Astrocyte (in vitro differentiated cells and primary cell): ENCODE data around the gene INPP5E. TPM values are rescaled to one million over a fixed set of nuclear protein-coding genes. Genes with fewer than 3 reads are reported as not detected.

Source experiments
- DNase-seq: peaks from one replicate; pipeline ENCODE4 v3.0.0-alpha.2; 2010; ENCODE audit warnings: low read depth
- FAIRE-seq: peaks from 2 replicates; lab custom pipeline; 2011; peaks lifted over from hg19 to GRCh38; lab: Jason Lieb, UNC
- H2AFZ ChIP-seq: 2 replicates; pipeline ENCODE4 v1.6.0; 2012; ENCODE audit warnings: low read depth, low read length, inconsistent platforms
- H3K27ac ChIP-seq: 2 replicates; pipeline ENCODE4 v1.5.1; 2011; ENCODE audit warnings: low read depth, low read length, inconsistent platforms
- H3K27me3 ChIP-seq: 2 replicates; pipeline ENCODE4 v1.6.0; 2011; ENCODE audit warnings: low read length, inconsistent platforms; ENCODE audit not compliant: insufficient read depth
- H3K36me3 ChIP-seq: 2 replicates; pipeline ENCODE4 v1.5.1; 2011; ENCODE audit warnings: low read length, inconsistent platforms; ENCODE audit not compliant: insufficient read depth
- H3K4me1 ChIP-seq: 2 replicates; pipeline ENCODE4 v1.5.1; 2011; ENCODE audit warnings: low read length, inconsistent platforms; ENCODE audit not compliant: insufficient read depth
- H3K4me2 ChIP-seq: 2 replicates; pipeline ENCODE4 v1.6.0; 2012; ENCODE audit warnings: low read length, inconsistent platforms
- H3K4me3 ChIP-seq: 2 replicates; pipeline ENCODE4 v1.5.1; 2011; ENCODE audit warnings: low read depth, mild to moderate bottlenecking, low read length, inconsistent platforms; ENCODE audit not compliant: insufficient read depth
- H3K79me2 ChIP-seq: 2 replicates; pipeline ENCODE4 v1.6.0; 2012; ENCODE audit warnings: mild to moderate bottlenecking, low read length, inconsistent platforms; ENCODE audit not compliant: insufficient read depth
- H3K9ac ChIP-seq: 2 replicates; pipeline ENCODE4 v1.6.0; 2012; ENCODE audit warnings: mild to moderate bottlenecking, low read length, inconsistent platforms
- H3K9me3 ChIP-seq: 2 replicates; pipeline ENCODE4 v1.5.1; 2012; ENCODE audit warnings: low read depth, mild to moderate bottlenecking, low read length, inconsistent platforms; ENCODE audit not compliant: insufficient read depth
- H4K20me1 ChIP-seq: 2 replicates; pipeline ENCODE4 v1.6.0; 2012; ENCODE audit warnings: low read length, inconsistent platforms; ENCODE audit not compliant: insufficient read depth
- H3K27ac Mint-ChIP-seq: one replicate; pipeline ENCODE4 v1.8.0; 2021; ENCODE audit warnings: mild to moderate bottlenecking, mixed read lengths; ENCODE audit not compliant: unreplicated experiment
- H3K27me3 Mint-ChIP-seq: one replicate; pipeline ENCODE4 v1.8.0; 2021; ENCODE audit warnings: low read depth, mixed read lengths; ENCODE audit not compliant: unreplicated experiment
- H3K36me3 Mint-ChIP-seq: one replicate; pipeline ENCODE4 v1.8.0; 2021; ENCODE audit warnings: low read depth, mixed read lengths; ENCODE audit not compliant: unreplicated experiment
- H3K4me1 Mint-ChIP-seq: one replicate; pipeline ENCODE4 v1.8.0; 2021; ENCODE audit warnings: low read depth, mixed read lengths; ENCODE audit not compliant: unreplicated experiment
- H3K4me3 Mint-ChIP-seq: one replicate; pipeline ENCODE4 v1.8.0; 2021; ENCODE audit warnings: mild to moderate bottlenecking, moderate library complexity, mixed read lengths; ENCODE audit not compliant: unreplicated experiment
- H3K9me3 Mint-ChIP-seq: one replicate; pipeline ENCODE4 v1.8.0; 2021; ENCODE audit warnings: mild to moderate bottlenecking, mixed read lengths; ENCODE audit not compliant: unreplicated experiment
- CTCF ChIP-seq: IDR thresholded peaks from 2 replicates; pipeline ENCODE4 v1.5.1; 2011; ENCODE audit warnings: low read depth, mild to moderate bottlenecking, inconsistent platforms, low read length, moderate library complexity; ENCODE audit not compliant: insufficient read depth
- EZH2 ChIP-seq: IDR thresholded peaks from 2 replicates; pipeline ENCODE4 v1.6.1; 2012; ENCODE audit warnings: mild to moderate bottlenecking, low read length, inconsistent platforms; ENCODE audit not compliant: insufficient read depth
- total RNA-seq: library from RNA; stranded (reverse); gene quantifications from 2 replicates; pipeline ENCODE4 v1.2.1, GENCODE V29; 2021

INPP5E gene
- total RNA-seq, 1 donor from 2014 or later = 13.2 TPM

GRCh38 chr9:136470356-136470755 lies 30.7 kb upstream of the INPP5E start:
- DNase-seq (no peak), FAIRE-seq (no peak)
- H3K9ac ChIP-seq = no peak overlapping the region
- peaks cover 88% of the 10 kb centered on the region for H3K79me2 ChIP-seq
- H3K27me3 Mint-ChIP-seq = no peaks in the 10 kb centered on the region
- H3K27ac ChIP-seq = no peak overlapping the region
- TF ChIP-seq CTCF = no peak
- no peak for TF ChIP-seq EZH2
- no peak overlapping the region for H3K4me3 Mint-ChIP-seq
- H4K20me1 ChIP-seq = peaks cover 89% of the 10 kb centered on the region
- H3K36me3 Mint-ChIP-seq = peaks cover 14% of the 10 kb centered on the region
- no peaks in the 10 kb centered on the region for H3K9me3 Mint-ChIP-seq
- H2AFZ ChIP-seq = no peak overlapping the region
- no peaks in the 10 kb centered on the region for H3K4me1 ChIP-seq
- no peaks in the 10 kb centered on the region for H3K4me1 Mint-ChIP-seq
- no peak overlapping the region for H3K4me3 ChIP-seq
- peaks cover 54% of the 10 kb centered on the region for H3K36me3 ChIP-seq
- H3K4me2 ChIP-seq = no peak overlapping the region
- no peaks in the 10 kb centered on the region for H3K27me3 ChIP-seq
- H3K9me3 ChIP-seq = no peaks in the 10 kb centered on the region
- no peak overlapping the region for H3K27ac Mint-ChIP-seq

GRCh38 chr9:136467766-136468165 lies 28.1 kb upstream of the INPP5E start:
- no peak overlapping the region for H3K9ac ChIP-seq
- no peak overlapping the region for H3K27ac Mint-ChIP-seq
- no peaks in the 10 kb centered on the region for H3K27me3 ChIP-seq
- TF ChIP-seq EZH2 (no peak), CTCF (no peak)
- no peak for DNase-seq
- no peak overlapping the region for H3K4me3 ChIP-seq
- no peak overlapping the region for H3K4me2 ChIP-seq
- no peak for FAIRE-seq
- H3K4me1 Mint-ChIP-seq = no peaks in the 10 kb centered on the region
- peaks cover 10% of the 10 kb centered on the region for H3K36me3 Mint-ChIP-seq
- no peaks in the 10 kb centered on the region for H3K9me3 Mint-ChIP-seq
- no peak overlapping the region for H3K4me3 Mint-ChIP-seq
- peaks cover 52% of the 10 kb centered on the region for H3K36me3 ChIP-seq
- H2AFZ ChIP-seq = no peak overlapping the region
- H3K9me3 ChIP-seq = no peaks in the 10 kb centered on the region
- no peaks in the 10 kb centered on the region for H3K4me1 ChIP-seq
- H3K79me2 ChIP-seq = peaks cover 72% of the 10 kb centered on the region
- H3K27me3 Mint-ChIP-seq = no peaks in the 10 kb centered on the region
- peaks cover 89% of the 10 kb centered on the region for H4K20me1 ChIP-seq
- H3K27ac ChIP-seq = no peak overlapping the region

- Mint-ChIP-seq H3K36me3 (peaks cover 9% of the 10 kb centered on the region), H3K27ac (no peak overlapping the region), H3K9me3 (no peaks in the 10 kb centered on the region), H3K27me3 (no peaks in the 10 kb centered on the region), H3K4me3 (no peak overlapping the region), H3K4me1 (no peaks in the 10 kb centered on the region)
- TF ChIP-seq EZH2 (no peak), CTCF (no peak)
- DNase-seq (no peak), FAIRE-seq (no peak)
- peaks cover 87% of the 10 kb centered on the region for H4K20me1 ChIP-seq
- H3K4me3 ChIP-seq = no peak overlapping the region
- peaks cover 55% of the 10 kb centered on the region for H3K36me3 ChIP-seq
- H2AFZ ChIP-seq = no peak overlapping the region
- no peak overlapping the region for H3K4me2 ChIP-seq
- no peaks in the 10 kb centered on the region for H3K27me3 ChIP-seq
- no peaks in the 10 kb centered on the region for H3K9me3 ChIP-seq
- no peak overlapping the region for H3K27ac ChIP-seq
- no peak overlapping the region for H3K9ac ChIP-seq
- no peaks in the 10 kb centered on the region for H3K4me1 ChIP-seq
- H3K79me2 ChIP-seq = peaks cover 68% of the 10 kb centered on the region
Measured at GRCh38 chr9:136466155-136466541, 26.5 kb upstream of the INPP5E start.
